Thoracic aorta (tissue), 2 donors: ENCODE measurements around the gene CCDC28A. TPM values are rescaled to one million over a fixed set of nuclear protein-coding genes. Genes with fewer than 3 reads are reported as not detected.
"Not testable (repeated sequence)": the region's sequence is repeated elsewhere in the genome, so short reads cannot be mapped to it uniquely, and the experiment has no call there.

Experiments
- ATAC-seq: fragments of 150-250 bp; one replicate; pipeline ENCODE4 v1.8.0; 2017; ENCODE audit warnings: low read depth; ENCODE audit not compliant: insufficient number of reproducible peaks, low FRiP score
- DNase-seq: peaks from one replicate; pipeline ENCODE4 v3.0.0-alpha.2; 2020; ENCODE audit warnings: low spot score
- H3K27ac ChIP-seq, 2 donors: fragments of 200-600 bp; sonication (generic); 1 replicate in 1 of 2; 2 replicates in 1 of 2; pipeline ENCODE4 v1.5.1; 2016; ENCODE audit warnings: mild to moderate bottlenecking in 2 of 2, moderate library complexity in 2 of 2
- H3K27me3 ChIP-seq: fragments of 200-600 bp; sonication (generic); replicated peaks from 2 replicates; pipeline ENCODE4 v1.6.0; 2016; ENCODE audit warnings: mild to moderate bottlenecking; ENCODE audit not compliant: insufficient read depth
- H3K36me3 ChIP-seq: fragments of 200-600 bp; sonication (generic); one replicate; pipeline ENCODE4 v1.5.1; 2016
- H3K4me1 ChIP-seq, 2 donors: fragments of 200-600 bp; sonication (generic); 1 replicate in 1 of 2; 2 replicates in 1 of 2; pipeline versions ENCODE4 v1.5.1 to v1.6.0; 2016; ENCODE audit warnings: low read depth in 2 of 2, mild to moderate bottlenecking in 1 of 2; ENCODE audit not compliant: control insufficient read depth in 1 of 2
- H3K4me3 ChIP-seq: fragments of 200-600 bp; sonication (generic); 2 replicates; pipeline ENCODE4 v1.5.1; 2016; ENCODE audit warnings: mild to moderate bottlenecking
- H3K9me3 ChIP-seq: fragments of 200-600 bp; sonication (generic); 2 replicates; pipeline ENCODE4 v1.5.1; 2016
- total RNA-seq, 2 donors: library from RNA; depleted of rRNA; stranded (reverse); fragments of >200 nt; gene quantifications; one replicate each; pipeline versions ENCODE4 v1.1.0 to v1.2.3, GENCODE V29; 2016
- TF ChIP-seq, protein P1 (sequence below): fragments of 200-600 bp; sonication (generic); IDR thresholded peaks from one replicate; pipeline ENCODE4 v1.5.1; 2019; ENCODE audit warnings: antibody characterized with exemption

CCDC28A gene
- total RNA-seq, 2 donors from 2014 or later: 7.3 to 16.5 TPM

DNA sequence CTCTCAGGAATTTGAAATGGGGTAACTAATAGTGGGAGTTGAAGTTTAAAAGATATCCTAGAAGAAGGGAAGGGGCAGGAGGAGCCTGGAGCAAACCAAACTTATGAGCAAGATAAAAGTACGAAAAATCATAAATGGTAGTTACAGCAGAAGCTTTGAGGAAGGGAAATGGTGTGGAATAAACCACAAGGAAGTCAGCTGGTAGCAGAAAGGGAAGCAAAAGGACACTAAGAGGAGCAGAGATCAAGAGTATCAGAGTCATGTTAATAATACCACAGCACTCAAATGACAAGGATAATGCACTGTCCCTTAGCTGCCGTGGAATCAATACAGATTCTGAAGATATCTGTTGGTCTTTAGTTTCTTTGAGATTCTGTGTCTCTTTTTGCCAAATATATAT, 44.9 kb upstream of the CCDC28A start:
- Histone ChIP-seq H3K27me3 (no peaks in the 10 kb centered on the region), H3K4me3 (no peak overlapping the region), H3K4me1 (no peaks in the 10 kb centered on the region), H3K9me3 (no peaks in the 10 kb centered on the region), H3K36me3 (no peaks in the 10 kb centered on the region), H3K27ac (no peak overlapping the region)
- TF ChIP-seq, protein P1, sequence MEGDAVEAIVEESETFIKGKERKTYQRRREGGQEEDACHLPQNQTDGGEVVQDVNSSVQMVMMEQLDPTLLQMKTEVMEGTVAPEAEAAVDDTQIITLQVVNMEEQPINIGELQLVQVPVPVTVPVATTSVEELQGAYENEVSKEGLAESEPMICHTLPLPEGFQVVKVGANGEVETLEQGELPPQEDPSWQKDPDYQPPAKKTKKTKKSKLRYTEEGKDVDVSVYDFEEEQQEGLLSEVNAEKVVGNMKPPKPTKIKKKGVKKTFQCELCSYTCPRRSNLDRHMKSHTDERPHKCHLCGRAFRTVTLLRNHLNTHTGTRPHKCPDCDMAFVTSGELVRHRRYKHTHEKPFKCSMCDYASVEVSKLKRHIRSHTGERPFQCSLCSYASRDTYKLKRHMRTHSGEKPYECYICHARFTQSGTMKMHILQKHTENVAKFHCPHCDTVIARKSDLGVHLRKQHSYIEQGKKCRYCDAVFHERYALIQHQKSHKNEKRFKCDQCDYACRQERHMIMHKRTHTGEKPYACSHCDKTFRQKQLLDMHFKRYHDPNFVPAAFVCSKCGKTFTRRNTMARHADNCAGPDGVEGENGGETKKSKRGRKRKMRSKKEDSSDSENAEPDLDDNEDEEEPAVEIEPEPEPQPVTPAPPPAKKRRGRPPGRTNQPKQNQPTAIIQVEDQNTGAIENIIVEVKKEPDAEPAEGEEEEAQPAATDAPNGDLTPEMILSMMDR: no peak
- ATAC-seq: no peak
- no peak for DNase-seq

DNA sequence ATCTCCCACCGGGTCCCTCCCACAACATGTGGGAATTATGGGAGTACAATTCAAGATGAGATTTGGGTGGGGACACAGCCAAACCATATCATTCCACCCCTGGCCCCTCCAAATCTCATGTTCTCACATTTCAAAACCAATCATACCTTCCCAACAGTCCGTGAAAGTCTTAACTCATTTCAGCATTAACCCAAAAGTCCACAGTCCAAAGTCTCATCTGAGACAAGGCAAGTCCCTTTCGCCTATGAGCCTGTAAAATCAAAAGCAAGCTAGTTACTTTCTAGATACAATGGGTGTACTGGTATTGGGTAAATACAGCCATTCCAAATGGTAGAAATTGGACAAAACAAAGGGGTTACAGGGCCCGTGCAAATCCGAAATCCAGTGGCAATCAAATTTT, 43.5 kb upstream of the CCDC28A start:
- H3K9me3 ChIP-seq, H3K27ac ChIP-seq, H3K36me3 ChIP-seq: not testable (repeated sequence)

DNA sequence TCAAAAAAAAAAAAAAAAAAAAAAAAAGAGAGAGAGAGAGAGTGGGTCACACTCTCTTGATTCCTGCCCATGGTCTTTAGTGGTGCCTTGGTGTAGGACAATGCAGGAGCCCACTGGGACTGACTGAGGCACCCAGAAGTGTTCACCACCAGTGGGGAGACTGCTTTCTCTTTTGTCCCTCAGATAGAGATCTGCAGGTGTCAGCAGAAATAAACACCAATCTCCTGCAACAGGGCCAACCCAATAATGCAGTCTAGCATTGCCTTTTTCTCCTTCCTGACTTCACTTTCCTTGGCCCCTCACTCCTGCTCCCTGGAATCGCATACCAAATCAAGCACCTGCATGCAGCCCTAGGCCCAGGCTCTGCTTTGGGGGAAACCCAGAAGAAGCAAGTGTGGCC, 39.0 kb upstream of the CCDC28A start:
- no peaks in the 10 kb centered on the region for H3K36me3 ChIP-seq
- no peaks in the 10 kb centered on the region for H3K9me3 ChIP-seq
- no peaks in the 10 kb centered on the region for H3K27me3 ChIP-seq
- DNase-seq: no peak
- no peak for ATAC-seq
- H3K4me1 ChIP-seq: no peaks in the 10 kb centered on the region
- no peak overlapping the region for H3K4me3 ChIP-seq
- no peak overlapping the region for H3K27ac ChIP-seq
- TF ChIP-seq, protein P1: no peak

More for the DNA sequence above, 43.5 kb upstream of the CCDC28A start:
- H3K4me3 ChIP-seq, H3K27me3 ChIP-seq, ATAC-seq, DNase-seq, H3K4me1 ChIP-seq: not testable (repeated sequence)

DNA sequence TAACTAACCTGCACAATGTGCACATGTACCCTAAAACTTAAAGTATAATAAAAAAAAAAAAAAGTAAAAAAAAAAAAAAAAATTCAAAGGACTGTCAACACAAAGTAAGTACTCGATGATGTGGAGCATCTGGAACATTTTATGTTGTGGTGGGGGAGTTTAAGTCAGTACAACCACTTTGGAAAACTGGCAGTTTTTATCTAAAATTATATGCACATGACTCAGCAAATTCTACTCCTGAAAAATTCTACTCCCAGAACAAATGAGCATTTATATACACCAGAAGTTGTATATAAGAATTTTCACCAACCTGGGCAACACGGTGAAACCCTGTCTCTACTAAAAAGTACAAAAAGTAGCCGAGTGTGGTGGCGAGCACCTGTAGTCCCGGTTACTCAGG, 36.9 kb upstream of the CCDC28A start:
- Histone ChIP-seq H3K9me3 (no peaks in the 10 kb centered on the region), H3K36me3 (no peaks in the 10 kb centered on the region), H3K4me3 (no peak overlapping the region), H3K27ac (no peak overlapping the region), H3K4me1 (no peaks in the 10 kb centered on the region), H3K27me3 (no peaks in the 10 kb centered on the region)
- TF ChIP-seq, protein P1: no peak
- DNase-seq: no peak
- ATAC-seq: no peak

DNA sequence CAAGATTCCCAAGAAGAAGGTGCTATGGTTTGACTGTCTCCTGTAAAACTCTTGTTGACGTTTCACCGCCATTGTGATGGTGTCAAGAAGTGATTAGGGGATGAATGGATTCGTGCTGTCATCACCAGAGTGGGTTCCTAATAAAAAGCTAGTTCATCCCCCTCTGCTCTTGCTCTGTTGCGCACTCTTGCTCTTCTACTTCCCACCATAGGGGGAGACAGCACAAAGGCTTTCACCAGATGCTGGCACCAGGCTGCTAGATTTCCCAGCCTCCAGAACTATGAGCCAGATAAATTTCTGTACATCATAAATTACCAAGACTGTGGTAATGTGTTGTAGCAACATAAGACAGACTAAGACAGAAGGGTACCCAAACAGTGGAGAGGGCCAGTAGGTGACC, 21.6 kb upstream of the CCDC28A start:
- ATAC-seq (no peak), DNase-seq (no peak)

DNA sequence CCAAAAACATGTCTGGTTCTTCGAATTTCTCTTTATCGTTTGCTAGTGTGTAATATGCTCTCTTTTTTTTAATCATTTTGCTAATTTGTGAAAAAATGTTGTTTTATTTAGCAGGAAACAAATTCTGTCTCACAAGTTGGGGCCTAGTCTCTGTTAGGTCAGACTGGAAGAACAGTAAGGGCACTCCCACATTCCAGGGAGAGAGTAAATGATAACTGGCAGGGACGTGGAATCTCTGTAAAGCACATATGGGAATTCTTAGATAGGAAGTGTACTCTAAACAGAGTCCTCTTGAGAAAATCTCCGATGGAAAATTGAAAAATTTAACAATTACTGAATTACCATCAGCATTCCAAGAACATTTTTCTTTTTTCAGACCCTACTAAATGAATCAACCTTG, 16.4 kb upstream of the CCDC28A start:
- Histone ChIP-seq H3K27me3 (no peaks in the 10 kb centered on the region), H3K27ac (no peak overlapping the region), H3K4me1 (no peaks in the 10 kb centered on the region), H3K4me3 (no peak overlapping the region), H3K9me3 (no peaks in the 10 kb centered on the region), H3K36me3 (no peaks in the 10 kb centered on the region)
- DNase-seq (no peak), ATAC-seq (no peak)
- TF ChIP-seq, protein P1: no peak

More for the DNA sequence above, 21.6 kb upstream of the CCDC28A start:
- TF ChIP-seq, protein P1: no peak
- H3K27me3 ChIP-seq: no peaks in the 10 kb centered on the region
- H3K4me3 ChIP-seq: no peak overlapping the region
- H3K36me3 ChIP-seq: no peaks in the 10 kb centered on the region
- no peaks in the 10 kb centered on the region for H3K4me1 ChIP-seq
- no peak overlapping the region for H3K27ac ChIP-seq
- H3K9me3 ChIP-seq: no peaks in the 10 kb centered on the region
